Stomach (tissue), 9 donors: ENCODE results near the gene DCBLD2. TPM values are rescaled to one million over a fixed set of nuclear protein-coding genes. Genes with fewer than 3 reads are reported as not detected.

ENCODE experiments used
- DNase-seq, 2 donors: peaks; one replicate each; pipeline versions ENCODE4 v3.0.0 to v3.0.0-alpha.2; 2013 to 2019
- H3K27ac ChIP-seq, 5 donors: fragments of 200-600 bp in 4 of 5; sonication (generic) in 4 of 5; one replicate each; pipeline ENCODE4 v1.5.1; 2013 to 2019; ENCODE audit warnings: mild to moderate bottlenecking in 1 of 5, moderate library complexity in 1 of 5
- H3K27me3 ChIP-seq, 3 donors: fragments of 200-600 bp; sonication (generic); one replicate each; pipeline ENCODE4 v1.5.1; 2017 to 2019; ENCODE audit warnings: mixed run types in 1 of 3
- H3K36me3 ChIP-seq, 4 donors: fragments of 200-600 bp; sonication (generic); 1 replicate in 3 of 4; 2 replicates in 1 of 4; pipeline ENCODE4 v1.5.1; 2016 to 2019
- H3K4me1 ChIP-seq, 4 donors: fragments of 200-600 bp; sonication (generic); one replicate each; pipeline ENCODE4 v1.5.1; 2016 to 2019
- H3K4me3 ChIP-seq, 4 donors: fragments of 200-600 bp; sonication (generic) in 3 of 4; one replicate each; pipeline ENCODE4 v1.5.1; 2016 to 2019; ENCODE audit warnings: mild to moderate bottlenecking in 1 of 4
- H3K9me3 ChIP-seq, 4 donors: fragments of 200-600 bp; sonication (generic); one replicate each; pipeline ENCODE4 v1.5.1; 2016 to 2019
- CTCF ChIP-seq, 7 experiments: fragments of 450-650 bp in 4 of 7; fragments of 200-600 bp in 3 of 7; sonication (generic) in 3 of 7; IDR thresholded peaks; one replicate each; pipeline ENCODE4 v1.5.1; 2016 to 2019; ENCODE audit warnings: antibody characterized with exemption in 7 of 7, control low read depth in 2 of 7, mild to moderate bottlenecking in 1 of 7
- EP300 ChIP-seq: sonication (generic); formaldehyde crosslinking; IDR thresholded peaks from one replicate; pipeline ENCODE4 v1.6.1; 2017; ENCODE audit warnings: antibody characterized with exemption
- POLR2A ChIP-seq, 4 donors: fragments of 450-650 bp; IDR thresholded peaks; one replicate each; pipeline ENCODE4 v1.6.1; 2016; ENCODE audit warnings: antibody characterized with exemption in 4 of 4, control low read depth in 2 of 4, mild to moderate bottlenecking in 1 of 4, moderate library complexity in 1 of 4
- POLR2AphosphoS5 ChIP-seq, 3 donors: sonication (generic); formaldehyde crosslinking; IDR thresholded peaks; one replicate each; pipeline ENCODE4 v1.6.1; 2016; ENCODE audit warnings: antibody characterized with exemption in 3 of 3
- WGBS, 5 donors: extraction: QIAGEN DNeasy Blood & Tissue Kit in 3 of 5; methylation state at CpG; one replicate each; pipeline versions ENCODE4 v1.1.5 to v1.1.7; 2013 to 2018; 5-methylcytosine and 5-hydroxymethylcytosine counted together
- intact Hi-C: fragments of 100-400 bp; cut with DNase I; formaldehyde crosslinking; loops from one replicate; pipeline ENCODE4 v1.15.1; 2023; ENCODE audit warnings: low total_unique reads
- polyA plus RNA-seq, 3 donors: library from polyadenylated mRNA; stranded (reverse); fragments of 200-250 nt; gene quantifications; one replicate each; pipeline ENCODE4 v1.2.3, GENCODE V29; 2013
- total RNA-seq, 5 donors: library from RNA; depleted of rRNA; stranded (reverse); fragments of >200 nt; gene quantifications; one replicate each; pipeline versions ENCODE4 v1.1.0 to v1.2.3, GENCODE V29; 2014 to 2016
- donor health status: healthy with polysubstance abuse.
- donor health status: Bipolar disorder and iron deficiency.
- donor health status: healthy.

The DCBLD2 gene
- total and polyA plus RNA-seq, 8 donors = 2.3 to 77.1 (median 29.6) TPM

- H3K4me3 ChIP-seq = no peak overlapping the region
- intact Hi-C loops = no loop called here
- TF ChIP-seq CTCF (IDR thresholded peaks at IDR 0.05) = no peak
- no peak for TF ChIP-seq POLR2A (IDR thresholded peaks at IDR 0.05)
- TF ChIP-seq EP300 = no peak
- no peak for TF ChIP-seq POLR2AphosphoS5 (IDR thresholded peaks at IDR 0.05)
- peaks cover 0 to 7% (median 3%) of the 10 kb centered on the region in 4 donors for H3K9me3 ChIP-seq
- no peak overlapping the region for H3K27ac ChIP-seq
- H3K27me3 ChIP-seq = peaks cover 0 to 4% (median 0%) of the 10 kb centered on the region in 3 donors
- DNase-seq = no peak
- 71 to 87% (median 83%) methylated on average over 3 of the region's 3 CpGs for WGBS, 5 donors
- no peaks in the 10 kb centered on the region for H3K36me3 ChIP-seq
- peaks cover 9 to 35% (median 21%) of the 10 kb centered on the region in 4 donors for H3K4me1 ChIP-seq
These were observed 1.6 kb upstream of the DCBLD2 start for GRCh38 chr3:98903099-98903498.

- intact Hi-C loops = no loop called here
- WGBS, 5 donors = 26 to 34% (median 29%) methylated on average over 4 of the region's 4 CpGs
- Histone ChIP-seq H3K36me3 (no peaks in the 10 kb centered on the region), H3K4me3 (peak overlapping the region; percentile 75 to 93 (median 86)), H3K27ac (peak overlapping the region in 4 of 5 donors; percentile 79 to 92 (median 86)), H3K4me1 (peaks cover 9 to 39% (median 21%) of the 10 kb centered on the region in 4 donors), H3K27me3 (peaks cover 0 to 4% (median 0%) of the 10 kb centered on the region in 3 donors), H3K9me3 (peaks cover 0 to under 1% (median 0%) of the 10 kb centered on the region in 4 donors)
- DNase-seq = no peak
- TF ChIP-seq EP300 (no peak), POLR2AphosphoS5 (IDR thresholded peaks at IDR 0.05) (no peak), POLR2A (IDR thresholded peaks at IDR 0.05) (no peak), CTCF (IDR thresholded peaks at IDR 0.05) (no peak)
These were observed 851 bp upstream of the DCBLD2 start for GRCh38 chr3:98902351-98902740.

- Histone ChIP-seq H3K36me3 (no peaks in the 10 kb centered on the region), H3K4me3 (peak overlapping the region; percentile 75 to 93 (median 86)), H3K9me3 (no peaks in the 10 kb centered on the region), H3K27me3 (peaks cover 0 to 4% (median 0%) of the 10 kb centered on the region in 3 donors), H3K4me1 (peaks cover 9 to 39% (median 21%) of the 10 kb centered on the region in 4 donors), H3K27ac (peak overlapping the region; percentile 83 to 92 (median 88))
- 0 to 3% (median 0%) methylated on average over 14 to 26 of the region's 26 CpGs for WGBS, 5 donors
- no peak for TF ChIP-seq POLR2A (IDR thresholded peaks at IDR 0.05)
- no peak for TF ChIP-seq POLR2AphosphoS5 (IDR thresholded peaks at IDR 0.05)
- no peak for TF ChIP-seq EP300
- no peak for TF ChIP-seq CTCF (IDR thresholded peaks at IDR 0.05)
- intact Hi-C loops = no loop called here
- peak; percentile 40 to 83 for DNase-seq
These were observed 440 bp downstream of the DCBLD2 start for GRCh38 chr3:98901119-98901391.

GRCh38 chr3:98900265-98901118 is 1.0 kb downstream of the DCBLD2 start:
- peaks cover 0 to 4% (median 0%) of the 10 kb centered on the region in 3 donors for H3K27me3 ChIP-seq
- H3K36me3 ChIP-seq = no peaks in the 10 kb centered on the region
- DNase-seq = no peak
- H3K27ac ChIP-seq = peak overlapping the region in 4 of 5 donors; percentile 83 to 92 (median 86)
- intact Hi-C loops = no loop called here
- peaks cover 9 to 39% (median 21%) of the 10 kb centered on the region in 4 donors for H3K4me1 ChIP-seq
- peak overlapping the region; percentile 75 to 93 (median 86) for H3K4me3 ChIP-seq
- TF ChIP-seq POLR2AphosphoS5 (IDR thresholded peaks at IDR 0.05) (no peak), CTCF (IDR thresholded peaks at IDR 0.05) (no peak), EP300 (no peak), POLR2A (IDR thresholded peaks at IDR 0.05) (no peak)
- 4 to 10% (median 6%) methylated on average over 23 of the region's 23 CpGs for WGBS, 5 donors
- H3K9me3 ChIP-seq = no peaks in the 10 kb centered on the region
